Bronchial epithelial cell (primary cell): ENCODE data around the gene PACS2. TPM values are rescaled to one million over a fixed set of nuclear protein-coding genes. Genes with fewer than 3 reads are reported as not detected.

Experiments used
- DNase-seq: peaks from one replicate; pipeline ENCODE4 v3.0.0-alpha.2; 2010; ENCODE audit warnings: low read depth
- FAIRE-seq: peaks from 2 replicates; lab custom pipeline; 2011; peaks lifted over from hg19 to GRCh38; lab: Jason Lieb, UNC
- H3K27me3 ChIP-seq: 2 replicates; pipeline ENCODE4 v1.5.1; 2011; ENCODE audit warnings: low read length; ENCODE audit not compliant: control insufficient read depth, insufficient read depth
- H3K36me3 ChIP-seq: 2 replicates; pipeline ENCODE4 v1.5.1; 2011; ENCODE audit warnings: low read length; ENCODE audit not compliant: control insufficient read depth, insufficient read depth
- H3K4me3 ChIP-seq: 2 replicates; pipeline ENCODE4 v1.5.1; 2011; ENCODE audit warnings: mild to moderate bottlenecking, low read depth, low read length, control low read depth
- total RNA-seq: library from RNA; depleted of rRNA; stranded (reverse); fragments of >200 nt; gene quantifications from 2 replicates; pipeline ENCODE4 v1.2.1, GENCODE V29; 2014
- TF ChIP-seq, protein P1 (sequence below): IDR thresholded peaks from 2 replicates; pipeline ENCODE4 v1.5.1; 2011; ENCODE audit warnings: mild to moderate bottlenecking, moderate library complexity, low read length, control low read depth, inconsistent platforms; ENCODE audit not compliant: insufficient read depth, severe bottlenecking

The PACS2 gene
- total RNA-seq, 1 donor from 2014 or later: 42.4 TPM

DNA sequence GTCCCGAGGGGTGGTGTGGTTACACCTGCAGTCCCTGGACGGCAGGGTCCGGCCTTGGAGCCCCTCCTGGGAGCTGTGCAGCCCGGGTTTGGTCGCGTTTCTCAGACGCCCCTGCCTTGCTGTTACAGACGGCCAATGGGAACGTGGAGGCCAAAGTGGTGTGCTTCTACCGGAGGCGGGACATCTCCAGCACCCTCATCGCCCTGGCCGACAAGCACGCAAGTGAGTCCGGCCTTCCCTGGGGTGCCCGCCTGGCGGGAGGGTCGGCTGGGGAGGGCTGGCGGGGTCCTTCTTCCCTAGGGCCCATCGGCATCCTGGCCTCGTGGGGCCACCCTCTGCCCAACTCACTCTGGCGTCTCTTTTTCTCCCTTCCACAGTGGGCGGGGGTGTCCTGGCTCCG lies 130.7 kb downstream of the PACS2 start:
- Histone ChIP-seq H3K27me3 (no peaks in the 10 kb centered on the region), H3K4me3 (no peak overlapping the region)
- FAIRE-seq: no peak

GRCh38 chr14:105445901-105446845 lies 131.6 kb downstream of the PACS2 start:
- peaks cover 29% of the 10 kb centered on the region for H3K36me3 ChIP-seq
- H3K4me3 ChIP-seq: no peak overlapping the region
- TF ChIP-seq, protein P1, sequence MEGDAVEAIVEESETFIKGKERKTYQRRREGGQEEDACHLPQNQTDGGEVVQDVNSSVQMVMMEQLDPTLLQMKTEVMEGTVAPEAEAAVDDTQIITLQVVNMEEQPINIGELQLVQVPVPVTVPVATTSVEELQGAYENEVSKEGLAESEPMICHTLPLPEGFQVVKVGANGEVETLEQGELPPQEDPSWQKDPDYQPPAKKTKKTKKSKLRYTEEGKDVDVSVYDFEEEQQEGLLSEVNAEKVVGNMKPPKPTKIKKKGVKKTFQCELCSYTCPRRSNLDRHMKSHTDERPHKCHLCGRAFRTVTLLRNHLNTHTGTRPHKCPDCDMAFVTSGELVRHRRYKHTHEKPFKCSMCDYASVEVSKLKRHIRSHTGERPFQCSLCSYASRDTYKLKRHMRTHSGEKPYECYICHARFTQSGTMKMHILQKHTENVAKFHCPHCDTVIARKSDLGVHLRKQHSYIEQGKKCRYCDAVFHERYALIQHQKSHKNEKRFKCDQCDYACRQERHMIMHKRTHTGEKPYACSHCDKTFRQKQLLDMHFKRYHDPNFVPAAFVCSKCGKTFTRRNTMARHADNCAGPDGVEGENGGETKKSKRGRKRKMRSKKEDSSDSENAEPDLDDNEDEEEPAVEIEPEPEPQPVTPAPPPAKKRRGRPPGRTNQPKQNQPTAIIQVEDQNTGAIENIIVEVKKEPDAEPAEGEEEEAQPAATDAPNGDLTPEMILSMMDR: no peak
- H3K27me3 ChIP-seq: no peaks in the 10 kb centered on the region
- no peak for FAIRE-seq
- no peak for DNase-seq

More for the DNA sequence above, 130.7 kb downstream of the PACS2 start:
- TF ChIP-seq, protein P1: no peak
- peaks cover 27% of the 10 kb centered on the region for H3K36me3 ChIP-seq
- no peak for DNase-seq

DNA sequence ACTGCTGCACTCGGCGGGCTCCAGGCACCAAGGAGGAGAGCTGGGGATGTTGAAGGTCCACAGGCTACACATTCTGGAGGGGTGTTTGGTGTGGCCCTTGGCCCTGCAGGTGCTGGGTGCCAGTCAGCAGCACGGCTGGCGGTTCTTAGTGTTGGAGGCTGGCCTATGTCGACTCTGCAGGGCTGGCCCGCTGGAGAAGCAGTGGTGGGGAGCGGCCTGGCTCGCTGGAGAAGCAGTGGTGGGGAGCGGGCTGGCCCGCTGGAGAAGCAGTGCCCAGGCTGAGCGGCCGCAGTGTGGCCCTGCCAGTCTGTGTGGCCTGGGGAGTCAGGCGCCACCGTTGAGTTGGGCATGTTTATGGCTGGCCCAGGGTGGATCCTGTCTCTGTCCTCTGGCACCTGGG lies 132.4 kb downstream of the PACS2 start:
- FAIRE-seq (no peak), DNase-seq (no peak)
- no peaks in the 10 kb centered on the region for H3K27me3 ChIP-seq
- H3K36me3 ChIP-seq: peaks cover 31% of the 10 kb centered on the region
- no peak overlapping the region for H3K4me3 ChIP-seq
- TF ChIP-seq, protein P1: no peak

Other genes starting within 250 kb of the PACS2 start
- gene GPR132, start 249.3 kb upstream of the PACS2 start, total RNA-seq: 0.13 TPM in 1 of 2 replicates, not detected in the other
- 31.6 and 45.3 TPM in 2 replicates for gene JAG2, start 146.0 kb upstream of the PACS2 start, total RNA-seq
- 31.9 and 45.4 TPM in 2 replicates for gene NUDT14, start 133.4 kb upstream of the PACS2 start, total RNA-seq
- 63.4 and 75.8 TPM in 2 replicates for gene BTBD6, start 66.2 kb upstream of the PACS2 start, total RNA-seq
- 22.3 and 24.0 TPM in 2 replicates for gene BRF1, start 13.7 kb upstream of the PACS2 start, total RNA-seq
- 0.38 and 1.8 TPM in 2 replicates for gene TEX22, start 83.8 kb downstream of the PACS2 start, total RNA-seq
- 25.5 and 26.1 TPM in 2 replicates for gene MTA1, start 105.1 kb downstream of the PACS2 start, total RNA-seq
- 13.2 and 22.3 TPM in 2 replicates for gene CRIP2, start 160.1 kb downstream of the PACS2 start, total RNA-seq
- gene CRIP1, start 172.1 kb downstream of the PACS2 start, total RNA-seq: 1.5 TPM in 1 of 2 replicates, not detected in the other
- gene TEDC1, start 176.5 kb downstream of the PACS2 start, total RNA-seq: 4.5 and 5.4 TPM in 2 replicates
- gene TMEM121, start 211.8 kb downstream of the PACS2 start, total RNA-seq: 0.51 and 0.53 TPM in 2 replicates